ENCODE results near the gene SLC16A9. TPM values are rescaled to one million over a fixed set of nuclear protein-coding genes. Genes with fewer than 3 reads are reported as not detected.

The SLC16A9 gene
- total RNA-seq, 1 donor from 2014 or later: 1.5 TPM

GRCh38 chr10:59724098-59724938, 14.7 kb upstream of the SLC16A9 start:
- intact Hi-C loops (cut with DNase I): no loop called here
- no peak for DNase-seq (ENCODE audit: low spot score)

- no peak for DNase-seq (ENCODE audit: low spot score)
- intact Hi-C loops (cut with DNase I): no loop called here
These were observed 10.7 kb upstream of the SLC16A9 start for GRCh38 chr10:59720377-59720776.

GRCh38 chr10:59719374-59719773, 9.7 kb upstream of the SLC16A9 start:
- DNase-seq (ENCODE audit: low spot score): no peak
- intact Hi-C loops (cut with DNase I): no loop called here

GRCh38 chr10:59718257-59718656, 8.6 kb upstream of the SLC16A9 start:
- intact Hi-C loops (cut with DNase I): no loop called here
- no peak for DNase-seq (ENCODE audit: low spot score)

- no peak for DNase-seq (ENCODE audit: low spot score)
- intact Hi-C loops (cut with DNase I): no loop called here
These were observed 3.7 kb upstream of the SLC16A9 start for GRCh38 chr10:59713196-59713821.

GRCh38 chr10:59711871-59712494, 2.3 kb upstream of the SLC16A9 start:
- intact Hi-C loops (cut with DNase I): no loop called here
- no peak for DNase-seq (ENCODE audit: low spot score)

GRCh38 chr10:59708816-59709394, 745 bp downstream of the SLC16A9 start:
- intact Hi-C loops (cut with DNase I): no loop called here
- DNase-seq (ENCODE audit: low spot score): no peak

- no peak for DNase-seq (ENCODE audit: low spot score)
- intact Hi-C loops (cut with DNase I): no loop called here
These were observed 2.5 kb downstream of the SLC16A9 start for GRCh38 chr10:59706851-59707797.

- intact Hi-C loops (cut with DNase I): no loop called here
- DNase-seq (ENCODE audit: low spot score): no peak
These were observed 3.7 kb downstream of the SLC16A9 start for GRCh38 chr10:59705931-59706330.

GRCh38 chr10:59704630-59705029, 5.0 kb downstream of the SLC16A9 start:
- intact Hi-C loops (cut with DNase I): no loop called here
- DNase-seq (ENCODE audit: low spot score): no peak

GRCh38 chr10:59702347-59702746, 7.3 kb downstream of the SLC16A9 start:
- intact Hi-C loops (cut with DNase I): no loop called here
- no peak for DNase-seq (ENCODE audit: low spot score)

- no peak for DNase-seq (ENCODE audit: low spot score)
- intact Hi-C loops (cut with DNase I): no loop called here
These were observed 8.9 kb downstream of the SLC16A9 start for GRCh38 chr10:59700709-59701108.

GRCh38 chr10:59698326-59698725, 11.3 kb downstream of the SLC16A9 start:
- intact Hi-C loops (cut with DNase I): no loop called here
- no peak for DNase-seq (ENCODE audit: low spot score)

- no peak for DNase-seq (ENCODE audit: low spot score)
- intact Hi-C loops (cut with DNase I): no loop called here
These were observed 14.0 kb downstream of the SLC16A9 start for GRCh38 chr10:59695637-59696036.

GRCh38 chr10:59694936-59695335, 14.7 kb downstream of the SLC16A9 start:
- no peak for DNase-seq (ENCODE audit: low spot score)
- intact Hi-C loops (cut with DNase I): no loop called here

- DNase-seq (ENCODE audit: low spot score): no peak
- intact Hi-C loops (cut with DNase I): no loop called here
These were observed 17.5 kb downstream of the SLC16A9 start for GRCh38 chr10:59692113-59692512.

- intact Hi-C loops (cut with DNase I): no loop called here
- DNase-seq (ENCODE audit: low spot score): no peak
These were observed 20.7 kb downstream of the SLC16A9 start for GRCh38 chr10:59688921-59689351.

- DNase-seq (ENCODE audit: low spot score): no peak
- intact Hi-C loops (cut with DNase I): no loop called here
These were observed 22.0 kb downstream of the SLC16A9 start for GRCh38 chr10:59687657-59688056.

- DNase-seq (ENCODE audit: low spot score): no peak
- intact Hi-C loops (cut with DNase I): no loop called here
These were observed 25.6 kb downstream of the SLC16A9 start for GRCh38 chr10:59684006-59684405.

Measured in cardiac septum (tissue), 1 donor.